Measurements from ENCODE around the gene PATE3. TPM values are rescaled to one million over a fixed set of nuclear protein-coding genes. Genes with fewer than 3 reads are reported as not detected.

Gene PATE3, protein sequence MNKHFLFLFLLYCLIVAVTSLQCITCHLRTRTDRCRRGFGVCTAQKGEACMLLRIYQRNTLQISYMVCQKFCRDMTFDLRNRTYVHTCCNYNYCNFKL
- not detected for total RNA-seq

DNA sequence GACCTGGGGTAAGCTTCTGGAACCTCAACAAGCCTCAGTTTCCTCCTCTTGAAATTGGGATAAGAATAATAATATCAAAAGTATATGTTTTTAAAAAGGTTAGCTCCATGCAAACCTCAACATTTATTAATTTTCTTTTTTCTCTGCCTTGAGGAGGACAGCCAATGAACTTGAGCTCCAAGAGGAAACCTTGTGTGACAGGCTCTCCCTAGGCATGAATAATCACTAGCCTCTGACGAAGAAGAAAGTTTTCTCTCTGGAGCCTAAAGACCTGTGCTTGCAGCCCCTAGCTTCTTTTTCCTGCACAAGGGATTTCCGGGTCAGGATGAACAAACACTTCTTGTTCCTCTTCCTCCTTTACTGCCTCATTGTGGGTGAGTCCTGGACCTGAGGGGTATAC, at the start of gene PATE3:
Gene PATE3 (plus strand): TSS at position 301 of the 400 bp plus-strand sequence. CDS start 25 bp downstream, at position 326.
- no peaks in the 10 kb centered on the region for H3K27me3 Mint-ChIP-seq (ENCODE audit: low read depth)
- H3K4me1 Mint-ChIP-seq (ENCODE audit: low read depth): no peaks in the 10 kb centered on the region
- no peak within 1 kb of the TSS for H3K4me3 Mint-ChIP-seq
- peaks cover 7% of the 10 kb centered on the region for H3K9me3 Mint-ChIP-seq
- DNase-seq (no peak), ATAC-seq (no peak)
- no peaks in the 10 kb centered on the region for H3K36me3 Mint-ChIP-seq (ENCODE audit: insufficient read depth)

DNA sequence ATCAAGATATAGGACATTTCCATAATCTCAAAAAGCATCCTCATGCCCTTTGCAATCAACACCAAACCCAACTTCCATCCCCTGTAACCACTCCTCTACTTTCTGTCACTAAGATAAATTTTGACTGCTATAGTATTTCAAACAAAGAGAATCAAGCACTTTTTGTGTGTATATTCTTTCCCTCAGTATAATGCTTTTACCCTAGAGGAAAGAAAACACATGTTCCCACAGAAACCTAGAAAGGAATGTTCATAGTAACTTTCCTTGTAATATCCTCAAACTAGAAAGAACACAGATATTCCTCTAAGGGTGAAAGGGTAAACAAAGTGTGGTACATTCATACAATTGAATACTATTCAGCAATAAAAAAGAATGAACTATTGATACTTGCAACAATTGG, 47.3 kb upstream of the PATE3 start:
- H3K36me3 Mint-ChIP-seq (ENCODE audit: insufficient read depth): no peaks in the 10 kb centered on the region
- DNase-seq: no peak
- H3K4me1 Mint-ChIP-seq (ENCODE audit: low read depth): no peaks in the 10 kb centered on the region
- peaks cover 9% of the 10 kb centered on the region for H3K9me3 Mint-ChIP-seq
- H3K4me3 Mint-ChIP-seq: no peak overlapping the region
- no peak for ATAC-seq
- peaks cover 5% of the 10 kb centered on the region for H3K27me3 Mint-ChIP-seq (ENCODE audit: low read depth)

DNA sequence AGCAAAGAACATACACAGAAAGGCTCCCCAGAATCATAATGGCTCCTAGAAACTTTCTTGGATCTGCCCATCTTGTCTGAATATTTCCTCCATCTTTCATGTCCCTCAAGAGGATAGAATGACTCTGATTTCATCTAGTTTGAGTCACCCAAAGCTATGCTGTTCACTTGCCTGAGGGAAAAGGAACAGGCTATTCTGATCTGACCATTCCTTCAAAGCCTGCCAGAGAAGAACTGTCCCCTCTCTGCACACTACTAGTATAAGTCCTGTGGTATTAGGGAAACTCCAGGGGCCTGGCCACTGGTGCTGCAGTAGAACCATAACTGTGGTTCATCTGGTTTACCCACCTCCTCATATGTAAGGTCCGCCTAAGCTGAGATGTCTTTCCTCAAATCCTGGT, 44.2 kb upstream of the PATE3 start:
- Mint-ChIP-seq H3K27me3 (ENCODE audit: low read depth) (peaks cover 6% of the 10 kb centered on the region), H3K4me3 (no peak overlapping the region), H3K9me3 (no peaks in the 10 kb centered on the region), H3K4me1 (ENCODE audit: low read depth) (no peaks in the 10 kb centered on the region), H3K36me3 (ENCODE audit: insufficient read depth) (no peaks in the 10 kb centered on the region)
- ATAC-seq (no peak), DNase-seq (no peak)

DNA sequence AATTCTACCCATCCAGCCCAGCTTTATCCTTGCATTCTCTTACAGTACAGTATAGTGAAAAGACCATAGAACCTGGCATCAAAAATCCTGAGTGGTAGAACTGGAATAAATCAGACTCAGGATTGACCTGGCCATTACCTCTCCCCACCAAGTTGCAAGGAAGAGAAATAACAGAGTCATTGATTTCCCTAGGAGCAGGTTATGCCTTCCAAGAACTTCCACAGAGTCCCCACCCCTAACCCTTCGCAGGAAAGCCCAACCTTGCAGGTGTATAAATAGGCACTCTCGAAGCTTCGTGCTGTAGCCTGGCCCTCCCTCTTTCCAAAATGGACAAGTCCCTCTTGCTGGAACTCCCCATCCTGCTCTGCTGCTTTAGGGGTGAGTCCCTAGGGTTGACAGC, 41.9 kb upstream of the PATE3 start, which contains the start of gene PATE1:
Gene PATE1 (plus strand): TSS at position 301 of the 400 bp plus-strand sequence. CDS start 26 bp downstream, at position 327.
- H3K27me3 Mint-ChIP-seq (ENCODE audit: low read depth): peaks cover 10% of the 10 kb centered on the region

DNA sequence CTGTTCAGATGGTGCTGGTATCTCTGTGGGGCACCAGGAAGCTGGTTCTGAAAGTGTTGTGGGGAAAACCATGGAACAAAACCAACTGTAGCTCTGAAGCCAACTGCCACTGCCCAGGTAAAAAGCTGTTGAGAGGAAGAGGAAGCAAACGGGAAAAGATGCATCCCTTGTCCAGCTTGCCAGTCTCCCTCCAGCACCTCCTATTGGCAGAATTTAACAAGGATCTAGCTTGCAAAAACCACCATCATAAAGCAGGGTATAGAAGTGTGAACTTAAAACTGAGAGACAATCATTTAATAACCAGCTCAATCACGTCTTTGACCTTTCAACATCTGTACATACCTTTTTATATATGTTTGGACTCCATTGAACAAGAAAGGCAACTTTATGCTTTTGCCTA, 37.3 kb upstream of the PATE3 start:
- DNase-seq: no peak
- Mint-ChIP-seq H3K9me3 (no peaks in the 10 kb centered on the region), H3K4me3 (no peak overlapping the region), H3K27me3 (ENCODE audit: low read depth) (peaks cover 13% of the 10 kb centered on the region), H3K4me1 (ENCODE audit: low read depth) (no peaks in the 10 kb centered on the region), H3K36me3 (ENCODE audit: insufficient read depth) (no peaks in the 10 kb centered on the region)
- ATAC-seq: no peak

More for the DNA sequence above, 41.9 kb upstream of the PATE3 start, which contains the start of gene PATE1:
- ATAC-seq (no peak), DNase-seq (no peak)
- Mint-ChIP-seq H3K4me3 (no peak within 1 kb of the TSS), H3K36me3 (ENCODE audit: insufficient read depth) (no peaks in the 10 kb centered on the region), H3K9me3 (no peaks in the 10 kb centered on the region), H3K4me1 (ENCODE audit: low read depth) (no peaks in the 10 kb centered on the region)

DNA sequence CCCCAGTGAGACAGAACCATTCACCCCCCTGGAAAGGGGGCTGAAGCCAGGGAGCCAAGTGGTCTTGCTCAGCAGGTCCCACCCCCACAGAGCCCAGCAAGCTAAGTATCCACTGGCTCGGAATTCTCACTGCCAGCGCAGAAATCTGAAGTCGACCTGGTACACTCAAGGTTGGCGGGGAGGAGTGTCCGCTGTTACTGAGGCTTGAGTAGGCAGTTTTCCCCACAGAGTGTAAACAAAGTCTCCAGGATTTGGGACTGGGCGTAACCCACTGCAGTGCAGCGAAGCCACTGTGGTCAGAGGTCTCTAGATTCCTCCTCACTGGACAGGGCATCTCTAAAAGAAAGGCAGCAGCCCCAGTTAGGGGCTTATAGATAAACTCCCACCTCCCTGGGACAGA, 31.9 kb upstream of the PATE3 start:
- peaks cover 17% of the 10 kb centered on the region for H3K27me3 Mint-ChIP-seq (ENCODE audit: low read depth)
- peaks cover 14% of the 10 kb centered on the region for H3K9me3 Mint-ChIP-seq
- DNase-seq: no peak
- H3K36me3 Mint-ChIP-seq (ENCODE audit: insufficient read depth): no peaks in the 10 kb centered on the region
- ATAC-seq: no peak
- no peaks in the 10 kb centered on the region for H3K4me1 Mint-ChIP-seq (ENCODE audit: low read depth)
- no peak overlapping the region for H3K4me3 Mint-ChIP-seq

DNA sequence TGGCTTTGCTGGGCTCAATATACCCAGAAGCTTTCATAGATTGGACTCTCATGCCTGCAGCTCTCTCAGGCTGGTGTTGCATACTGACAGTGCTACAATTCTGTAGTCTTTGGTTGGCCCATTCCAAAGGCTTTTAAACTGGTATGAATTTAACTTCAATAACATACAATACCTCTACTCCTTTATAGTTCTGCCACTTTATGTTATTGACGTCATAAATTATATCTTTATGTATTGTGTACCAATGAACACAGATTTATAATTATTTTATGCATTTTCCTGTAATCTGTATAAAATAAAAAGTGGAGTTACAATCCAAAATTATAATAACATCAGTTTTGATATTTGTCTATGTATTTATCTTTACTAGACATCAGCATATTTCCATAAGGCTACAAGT, 25.5 kb upstream of the PATE3 start:
- Mint-ChIP-seq H3K9me3 (peaks cover 8% of the 10 kb centered on the region), H3K27me3 (ENCODE audit: low read depth) (peaks cover 19% of the 10 kb centered on the region), H3K4me1 (ENCODE audit: low read depth) (no peaks in the 10 kb centered on the region), H3K36me3 (ENCODE audit: insufficient read depth) (no peaks in the 10 kb centered on the region), H3K4me3 (no peak overlapping the region)
- ATAC-seq: no peak
- DNase-seq: no peak

DNA sequence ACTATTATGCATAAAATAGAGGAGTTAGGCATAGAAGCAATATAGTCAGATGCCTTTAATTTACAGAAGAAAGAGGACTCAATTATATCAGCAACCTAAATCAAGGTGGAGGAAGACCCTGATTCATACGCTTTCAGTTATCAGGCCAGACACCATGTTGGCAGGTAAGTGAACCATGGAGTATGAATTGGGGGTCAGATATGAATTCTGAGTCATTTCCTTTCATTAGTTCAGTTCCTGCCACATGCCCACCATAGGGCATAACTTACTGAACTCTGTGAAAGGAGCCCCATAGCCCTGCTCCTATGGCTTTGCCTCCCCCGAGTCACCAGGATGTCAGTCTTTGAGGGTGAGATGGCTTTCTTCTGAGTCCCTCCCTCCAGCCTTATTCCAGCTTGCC, 24.4 kb upstream of the PATE3 start:
- Mint-ChIP-seq H3K27me3 (ENCODE audit: low read depth) (peaks cover 16% of the 10 kb centered on the region), H3K4me1 (ENCODE audit: low read depth) (no peaks in the 10 kb centered on the region), H3K9me3 (peaks cover 5% of the 10 kb centered on the region), H3K36me3 (ENCODE audit: insufficient read depth) (no peaks in the 10 kb centered on the region), H3K4me3 (no peak overlapping the region)
- ATAC-seq (no peak), DNase-seq (no peak)

DNA sequence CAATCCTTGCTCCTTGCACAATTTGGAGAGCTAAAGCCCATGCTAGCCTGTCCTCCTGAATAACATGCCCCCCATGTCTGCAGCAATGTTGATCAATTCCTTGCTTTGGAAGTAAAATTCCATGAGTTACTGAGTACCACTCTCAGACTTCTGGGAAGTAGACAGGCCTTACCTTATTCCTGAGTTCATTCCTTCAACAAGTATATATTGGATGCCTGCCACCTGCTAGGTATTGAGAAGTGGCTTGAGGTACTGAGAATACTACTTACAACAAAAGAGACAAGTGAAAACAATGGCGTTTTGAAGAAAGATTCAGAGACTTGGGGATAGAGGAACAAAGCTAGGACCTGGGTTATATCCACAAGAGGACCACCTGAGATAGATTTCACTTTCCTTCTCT, 21.7 kb upstream of the PATE3 start:
- H3K4me3 Mint-ChIP-seq: no peak overlapping the region
- H3K4me1 Mint-ChIP-seq (ENCODE audit: low read depth): no peaks in the 10 kb centered on the region
- DNase-seq (no peak), ATAC-seq (no peak)
- H3K27me3 Mint-ChIP-seq (ENCODE audit: low read depth): peaks cover 19% of the 10 kb centered on the region
- H3K36me3 Mint-ChIP-seq (ENCODE audit: insufficient read depth): no peaks in the 10 kb centered on the region
- H3K9me3 Mint-ChIP-seq: no peaks in the 10 kb centered on the region

DNA sequence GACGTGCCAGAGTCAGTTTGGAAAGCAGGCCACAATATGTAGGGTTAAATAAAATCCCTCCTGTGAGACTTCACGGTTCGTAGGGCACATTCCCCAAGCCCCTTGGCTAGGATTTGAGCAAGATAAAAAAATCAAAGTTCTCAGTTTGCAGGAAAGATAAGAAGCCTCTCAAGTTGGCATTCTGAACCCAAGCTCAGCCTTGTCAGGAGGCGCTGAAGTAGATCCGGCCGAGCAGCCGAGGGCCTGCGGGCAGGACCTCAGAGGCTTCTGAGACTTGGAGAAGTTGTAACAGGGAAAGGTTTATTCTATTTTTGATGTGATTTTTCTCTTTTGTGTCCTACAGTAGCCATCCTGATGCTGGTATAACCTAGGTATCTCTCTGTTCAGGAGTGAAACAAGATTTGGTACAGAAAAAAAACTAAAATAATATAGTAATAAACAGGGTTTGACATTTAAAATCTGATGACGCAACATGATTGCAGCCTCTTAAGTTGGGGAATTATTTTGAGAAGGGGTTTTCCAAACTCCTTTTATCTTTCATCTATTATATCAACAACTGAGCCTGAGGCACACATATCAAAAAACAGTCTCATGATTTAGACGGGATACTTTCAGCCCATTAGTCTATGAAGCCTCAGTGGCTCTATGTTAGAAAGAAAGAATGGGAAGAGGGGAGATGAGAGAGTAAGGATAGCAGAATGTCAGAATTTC, 19.4 kb upstream of the PATE3 start:
- Mint-ChIP-seq H3K4me3 (no peak overlapping the region), H3K36me3 (ENCODE audit: insufficient read depth) (no peaks in the 10 kb centered on the region), H3K27me3 (ENCODE audit: low read depth) (peaks cover 22% of the 10 kb centered on the region), H3K4me1 (ENCODE audit: low read depth) (no peaks in the 10 kb centered on the region), H3K9me3 (no peaks in the 10 kb centered on the region)
- DNase-seq (no peak), ATAC-seq (no peak)

DNA sequence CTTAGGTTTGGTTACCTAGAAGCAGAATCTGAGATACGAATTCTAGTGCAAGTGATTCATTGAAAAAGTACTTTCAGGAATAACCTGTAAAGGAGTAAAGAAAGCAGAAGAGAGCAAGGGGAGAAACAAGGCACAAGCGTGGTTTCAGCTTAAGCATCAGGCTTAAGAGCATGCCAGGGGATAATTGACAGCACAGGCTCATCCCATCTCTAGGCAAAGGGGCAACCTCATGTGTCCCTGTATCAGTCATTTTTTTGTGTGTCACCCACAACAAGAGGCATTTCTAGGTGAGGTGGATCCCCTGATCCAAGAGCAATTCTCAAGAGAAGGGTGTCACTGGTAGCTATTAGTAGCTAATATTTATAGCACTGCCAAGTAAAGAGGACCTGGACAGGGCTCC, 17.3 kb upstream of the PATE3 start:
- no peaks in the 10 kb centered on the region for H3K36me3 Mint-ChIP-seq (ENCODE audit: insufficient read depth)
- peaks cover 15% of the 10 kb centered on the region for H3K27me3 Mint-ChIP-seq (ENCODE audit: low read depth)
- no peak overlapping the region for H3K4me3 Mint-ChIP-seq
- H3K4me1 Mint-ChIP-seq (ENCODE audit: low read depth): no peaks in the 10 kb centered on the region
- no peaks in the 10 kb centered on the region for H3K9me3 Mint-ChIP-seq
- DNase-seq (no peak), ATAC-seq (no peak)

DNA sequence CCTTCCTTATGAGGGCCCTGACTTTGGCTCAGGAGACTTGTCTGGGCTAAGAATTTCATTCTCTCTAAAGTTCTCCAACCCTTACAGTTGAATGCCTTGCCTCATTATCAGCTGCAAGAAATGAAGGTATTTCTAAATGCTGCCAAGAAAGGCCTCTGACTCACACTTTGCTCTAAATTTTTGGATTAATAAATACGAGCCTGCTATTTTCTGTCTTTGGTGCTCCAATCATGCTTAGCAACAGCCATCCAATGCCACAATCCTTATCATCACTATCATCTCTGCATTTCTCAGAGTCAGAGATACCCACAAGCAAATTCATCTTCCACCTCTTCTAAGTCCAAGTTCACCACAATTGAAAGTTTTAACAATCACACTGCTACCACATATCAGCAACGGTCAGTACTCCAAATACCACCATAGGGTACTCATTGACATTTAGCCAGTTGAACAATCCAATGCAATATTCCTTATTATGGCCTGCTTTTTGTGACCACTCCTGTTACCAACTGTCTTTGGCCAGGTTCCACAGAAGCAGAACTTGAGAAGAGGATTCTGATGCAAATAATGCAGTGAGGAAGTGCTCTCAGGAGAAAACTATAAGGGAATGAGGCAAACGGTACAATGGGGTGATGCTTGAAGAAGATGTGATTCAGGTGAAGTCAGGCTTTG, 15.0 kb upstream of the PATE3 start:
- H3K27me3 Mint-ChIP-seq (ENCODE audit: low read depth): peaks cover 15% of the 10 kb centered on the region
- no peak overlapping the region for H3K4me3 Mint-ChIP-seq
- no peaks in the 10 kb centered on the region for H3K36me3 Mint-ChIP-seq (ENCODE audit: insufficient read depth)
- H3K4me1 Mint-ChIP-seq (ENCODE audit: low read depth): no peaks in the 10 kb centered on the region
- no peak for ATAC-seq
- no peak for DNase-seq
- H3K9me3 Mint-ChIP-seq: no peaks in the 10 kb centered on the region

DNA sequence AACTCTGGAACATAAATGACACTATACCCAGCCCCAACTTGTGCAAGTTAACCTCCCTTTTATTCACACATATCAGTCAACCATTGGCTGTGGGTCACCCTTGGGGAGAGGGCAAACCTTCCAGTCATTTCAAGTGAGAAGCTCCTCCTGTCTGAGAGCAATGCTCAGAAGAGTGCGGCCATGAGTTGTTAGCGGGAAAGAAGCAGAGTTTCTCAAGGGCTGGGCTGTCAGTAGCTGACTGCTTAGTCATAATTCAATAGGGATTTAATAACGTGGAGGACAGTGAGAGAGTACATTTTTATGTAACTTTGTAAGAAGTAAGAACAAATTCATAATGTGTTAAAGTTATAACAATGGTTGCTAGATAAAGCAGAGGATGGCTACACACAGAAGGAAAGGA, 14.4 kb upstream of the PATE3 start:
- ATAC-seq (no peak), DNase-seq (no peak)
- H3K27me3 Mint-ChIP-seq (ENCODE audit: low read depth): peaks cover 15% of the 10 kb centered on the region
- no peak overlapping the region for H3K4me3 Mint-ChIP-seq
- no peaks in the 10 kb centered on the region for H3K9me3 Mint-ChIP-seq
- no peaks in the 10 kb centered on the region for H3K4me1 Mint-ChIP-seq (ENCODE audit: low read depth)
- H3K36me3 Mint-ChIP-seq (ENCODE audit: insufficient read depth): no peaks in the 10 kb centered on the region

DNA sequence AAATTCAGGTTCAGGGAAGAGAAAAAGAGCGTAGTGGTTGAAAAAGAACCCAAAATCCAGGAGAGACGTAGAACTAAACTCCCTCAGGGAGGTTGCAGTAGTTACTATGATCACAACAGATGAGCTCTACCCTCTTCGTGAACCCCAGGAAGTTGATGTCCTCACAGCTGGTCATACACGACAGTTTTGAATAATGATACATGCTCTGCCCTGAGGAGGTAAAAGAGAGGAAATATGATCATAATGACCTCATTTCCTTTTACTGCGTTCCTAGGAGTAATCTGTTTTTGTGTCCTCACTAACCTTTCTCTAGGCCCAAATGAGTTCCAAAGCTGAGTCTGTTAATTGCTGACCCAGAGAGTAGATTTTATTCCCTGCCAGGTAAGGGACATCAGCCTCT, 10.6 kb upstream of the PATE3 start:
- Mint-ChIP-seq H3K9me3 (no peaks in the 10 kb centered on the region), H3K4me1 (ENCODE audit: low read depth) (no peaks in the 10 kb centered on the region), H3K36me3 (ENCODE audit: insufficient read depth) (no peaks in the 10 kb centered on the region), H3K4me3 (no peak overlapping the region), H3K27me3 (ENCODE audit: low read depth) (peaks cover 30% of the 10 kb centered on the region)
- ATAC-seq (no peak), DNase-seq (no peak)

DNA sequence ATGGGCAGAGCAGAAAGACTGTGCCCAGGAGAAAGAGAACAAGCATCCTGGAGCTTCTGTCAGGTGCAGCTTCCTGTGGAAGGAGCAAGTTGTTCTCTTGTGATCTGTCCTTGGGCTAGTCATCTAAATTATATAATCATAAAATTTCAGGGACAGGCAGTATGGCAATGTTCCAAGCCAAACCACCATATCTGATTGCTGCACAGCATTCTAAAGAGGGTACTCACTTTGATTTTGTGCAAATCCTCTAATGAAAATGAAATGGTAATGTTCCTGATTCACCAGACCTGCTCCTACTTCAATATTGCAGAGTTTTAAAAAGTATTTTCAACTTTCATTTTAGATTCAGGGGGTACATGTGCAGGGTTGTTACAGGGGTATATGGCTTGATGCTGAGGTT, 9.2 kb upstream of the PATE3 start, which contains the start of gene PATE2:
Gene PATE2 (minus strand): TSS at position 101 of the 400 bp plus-strand sequence. CDS start 55 bp downstream, at position 46.
- no peaks in the 10 kb centered on the region for H3K4me1 Mint-ChIP-seq (ENCODE audit: low read depth)
- peaks cover 28% of the 10 kb centered on the region for H3K27me3 Mint-ChIP-seq (ENCODE audit: low read depth)
- no peaks in the 10 kb centered on the region for H3K36me3 Mint-ChIP-seq (ENCODE audit: insufficient read depth)
- ATAC-seq (no peak), DNase-seq (no peak)
- no peaks in the 10 kb centered on the region for H3K9me3 Mint-ChIP-seq
- H3K4me3 Mint-ChIP-seq: no peak within 1 kb of the TSS
